ENCODE results near the gene SLC25A2.

SLC25A2 gene

DNA sequence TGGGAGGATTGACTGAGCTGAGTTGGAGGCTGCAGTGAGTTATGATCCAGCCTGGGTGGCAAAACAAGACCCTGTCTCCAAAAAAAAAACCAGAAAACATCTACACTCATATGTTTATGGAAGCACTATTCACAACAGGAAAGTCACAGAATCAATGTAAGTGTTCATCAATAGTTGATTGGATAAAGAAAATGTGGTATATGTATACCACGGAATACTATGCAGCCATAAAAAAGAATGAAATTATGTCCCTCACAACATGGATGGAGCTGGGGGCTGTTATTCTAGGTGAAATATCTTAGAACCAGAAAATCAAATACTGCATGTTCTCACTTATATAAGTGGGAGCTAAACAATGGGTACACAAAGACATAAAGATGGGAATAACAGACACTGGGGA lies 2.8 kb upstream of the SLC25A2 start:
- DNase-seq, result no peak

DNA sequence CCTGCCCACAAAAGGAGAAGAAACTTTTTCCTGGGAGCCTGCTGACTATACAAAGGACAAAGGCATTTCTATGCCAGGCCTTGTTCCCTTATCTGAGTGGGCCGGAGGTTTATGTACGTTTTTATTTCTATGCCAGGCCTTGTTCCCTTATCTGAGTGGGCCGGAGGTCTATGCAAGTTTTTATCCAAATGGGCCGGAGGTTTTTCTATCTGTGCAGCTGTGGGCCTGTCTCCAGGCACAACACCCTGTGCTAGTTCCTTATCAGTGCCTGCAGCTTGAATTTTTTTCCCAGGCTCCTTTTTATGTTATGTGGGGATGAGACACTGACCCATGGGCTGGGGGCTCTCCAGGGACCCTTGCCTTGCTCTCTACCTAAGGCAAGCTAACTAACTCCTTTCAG lies 5.5 kb downstream of the SLC25A2 start:
- no peak for DNase-seq

DNA sequence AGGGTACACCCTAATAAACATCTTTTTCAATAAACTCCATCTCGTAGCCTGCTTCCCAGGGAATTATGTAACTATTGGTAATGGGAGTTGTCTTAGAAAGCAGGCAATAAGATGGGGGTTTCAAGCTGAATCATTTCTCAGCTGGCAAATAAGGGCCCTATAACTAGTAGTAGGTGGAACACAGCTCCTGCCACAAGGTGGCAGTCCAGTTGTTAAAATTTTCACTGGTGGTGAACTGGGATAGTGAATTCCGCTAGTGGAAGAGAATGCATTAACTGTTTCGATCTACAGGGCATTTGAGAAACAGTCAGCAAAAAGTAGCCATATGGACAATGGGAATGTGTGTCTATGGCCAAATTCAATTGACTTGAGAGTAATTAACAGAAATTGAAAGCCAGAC lies 30.9 kb downstream of the SLC25A2 start:
- no peak for DNase-seq

DNA sequence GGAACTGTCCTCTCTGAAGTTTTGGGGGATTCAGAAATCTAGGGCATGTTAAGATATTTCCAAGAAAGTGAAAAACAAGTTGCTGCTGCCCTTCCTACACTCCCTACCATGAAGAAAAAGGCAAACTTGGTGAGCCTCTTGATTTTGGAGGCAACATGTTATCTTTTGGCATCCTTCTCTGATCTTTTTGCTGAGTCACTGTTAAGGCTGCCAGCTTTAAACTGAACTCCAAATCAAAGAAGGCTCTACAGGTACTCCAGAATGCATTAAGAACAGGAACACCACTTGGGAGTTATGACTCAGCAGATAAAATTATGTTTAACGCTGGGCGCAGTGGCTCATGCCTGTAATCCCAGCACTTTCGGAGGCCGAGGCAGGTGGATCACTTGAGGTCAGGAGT lies 34.7 kb downstream of the SLC25A2 start:
- DNase-seq, result no peak

DNA sequence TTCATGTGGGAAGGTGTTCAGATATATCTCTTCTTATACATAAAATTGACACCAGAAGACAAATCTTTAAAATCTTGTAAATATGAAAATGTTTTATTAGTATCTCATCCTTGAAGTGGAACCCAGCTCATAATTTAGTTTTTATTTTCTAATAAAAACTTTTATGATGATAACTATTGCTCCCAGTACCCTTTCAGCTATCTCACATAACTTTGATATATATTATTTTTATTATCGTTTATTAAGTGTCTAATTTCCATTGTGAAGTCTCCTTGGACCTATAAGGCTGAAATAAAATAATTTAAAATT lies 42.7 kb downstream of the SLC25A2 start:
- DNase-seq, result no peak

DNA sequence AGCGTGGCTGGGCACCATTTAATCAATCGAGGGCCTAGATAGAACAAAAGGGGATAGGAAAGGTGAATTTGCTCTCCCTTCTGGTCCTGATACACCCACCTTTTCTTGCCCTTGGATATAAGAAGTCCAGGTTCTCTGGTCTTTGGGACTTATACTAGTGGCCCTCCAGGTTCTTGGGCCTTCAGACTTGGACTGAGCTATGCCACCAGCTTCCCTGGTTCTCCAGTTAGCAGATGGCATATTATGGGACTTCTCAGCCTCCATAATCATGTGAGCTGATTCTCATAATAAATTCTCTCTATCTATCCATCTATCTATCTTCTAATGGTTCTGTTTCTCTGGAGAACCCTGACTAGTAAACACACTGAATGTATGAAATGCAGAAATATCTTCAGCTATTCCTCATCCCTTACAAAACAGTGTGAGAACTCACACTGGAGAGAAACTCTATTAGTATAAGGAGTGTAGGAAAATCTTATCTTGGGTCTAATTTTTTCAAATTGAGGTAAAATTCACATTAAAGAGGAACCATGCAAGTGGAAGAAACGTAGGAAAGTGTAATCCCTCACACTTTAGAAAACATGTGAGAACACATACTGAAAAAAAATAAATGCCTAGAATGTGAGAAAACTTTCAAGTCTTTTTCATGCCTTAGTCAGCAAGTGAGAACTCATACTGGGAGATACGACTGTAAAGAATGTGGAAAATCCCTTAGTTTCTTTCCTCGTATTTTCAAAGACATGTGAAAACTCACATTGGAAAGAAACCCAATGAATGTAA lies 43.2 kb downstream of the SLC25A2 start:
- no peak for DNase-seq

DNA sequence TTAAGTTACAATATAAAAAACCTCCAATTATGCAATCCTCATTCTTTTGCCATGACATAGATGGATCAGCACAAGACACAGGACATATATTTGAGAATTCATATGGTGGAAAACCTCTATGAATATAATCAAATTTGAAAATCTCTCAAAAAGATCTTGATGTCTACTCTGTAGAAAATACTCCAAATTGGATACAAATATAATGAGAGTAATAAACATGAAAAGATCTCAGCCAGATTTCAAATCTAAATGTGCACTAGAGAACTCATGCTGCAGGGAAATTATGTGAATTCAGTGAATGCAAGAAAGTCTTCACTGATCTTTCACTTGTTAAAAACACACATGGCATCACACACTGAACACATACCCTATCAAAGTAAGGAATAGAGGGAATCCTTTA lies 44.9 kb downstream of the SLC25A2 start:
- no peak for DNase-seq

DNA sequence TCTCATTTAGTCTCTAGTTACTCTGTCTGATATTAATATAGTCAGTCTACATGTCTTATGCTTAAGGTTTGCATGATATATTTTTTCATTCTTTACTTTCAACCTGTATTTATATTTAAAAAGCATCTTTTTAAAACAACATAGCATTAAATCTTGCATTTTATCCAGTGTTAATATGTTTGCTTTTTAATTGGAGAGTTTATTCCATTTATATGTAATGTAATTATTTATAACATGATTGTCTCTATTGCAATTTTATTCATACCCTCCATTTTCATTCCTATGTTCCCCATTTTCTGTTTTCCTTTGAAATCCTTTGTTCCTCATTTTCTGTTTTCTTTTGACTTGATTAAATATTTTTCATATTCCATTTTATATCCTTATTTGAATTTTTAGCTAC lies 45.4 kb downstream of the SLC25A2 start:
- no peak for DNase-seq

Measured in activated CD4-positive, alpha-beta T cell treated with anti-CD3 and anti-CD28 coated beads for 1 hour (primary cell).